C4-2B (cell line): ENCODE data around the gene KCTD7.

Source experiments
- CTCF ChIP-seq: fragments of 450-650 bp; conservative IDR thresholded peaks from 2 replicates; pipeline ENCODE4 v1.5.1; 2017; ENCODE audit warnings: mild to moderate bottlenecking
- ZFX ChIP-seq: fragments of 450-650 bp; IDR thresholded peaks from 2 replicates; pipeline ENCODE4 v1.6.1; 2017

GRCh38 chr7:66604198-66604597 is 24.5 kb upstream of the KCTD7 start:
- TF ChIP-seq CTCF, result no peak
- no peak for TF ChIP-seq ZFX
